ENCODE results near the gene NPAS2. TPM values are rescaled to one million over a fixed set of nuclear protein-coding genes. Genes with fewer than 3 reads are reported as not detected.

NPAS2 gene
- total and polyA plus RNA-seq, 2 donors (not counting 3 experiments of a cell fraction or from before 2014, with no cell fraction given), result 29.0 to 53.9 TPM

DNA sequence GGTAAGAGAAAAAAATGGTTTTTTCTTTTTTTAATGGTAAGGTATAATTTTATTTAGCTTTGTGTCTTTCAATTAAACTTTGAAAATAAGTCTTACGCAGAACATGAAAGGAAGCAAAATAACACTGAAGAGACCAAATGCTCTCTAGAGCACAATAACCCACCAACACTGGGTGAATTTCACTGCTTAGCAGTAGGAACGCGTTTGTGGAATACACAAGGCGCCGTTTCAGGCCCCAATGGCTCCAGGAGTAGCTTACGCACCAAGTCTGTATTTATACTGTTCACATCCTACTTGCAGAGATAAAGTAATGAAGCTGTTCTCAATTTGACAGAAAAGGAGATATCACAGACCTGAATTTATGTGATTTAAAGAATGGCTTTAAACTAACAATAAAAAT, 205.6 kb downstream of the NPAS2 start:
- no peak overlapping the region for H3K4me3 ChIP-seq (replicated peaks in 1 of 3; ENCODE audit: insufficient read depth in 1 of 3, low read depth in 1 of 3, low read length in 3 of 3)
- H3K9me1 ChIP-seq (replicated peaks; ENCODE audit: control insufficient read depth, extremely low read depth, insufficient read depth, low read length), result no peaks in the 10 kb centered on the region
- no peak for DNase-seq (ENCODE audit: low read depth, low spot score)
- no peaks in the 10 kb centered on the region for H4K20me1 ChIP-seq (replicated peaks; ENCODE audit: control insufficient read depth, extremely low read depth, insufficient read depth, low read length)
- POLR2A ChIA-PET, result no interaction called here
- intact Hi-C loops (cut with micrococcal nuclease) (no loop called here), dilution Hi-C loops (cut with MboI; ENCODE audit: extremely low pct_ligation_motif_present, low sequenced_read_pairs) (loop anchor here (25.0 kb wide), 1 partner anchor 187 kb away; no protein-coding TSS in a partner anchor)
- no peaks in the 10 kb centered on the region for H3K27me3 ChIP-seq (ENCODE audit: control insufficient read depth in 2 of 2, insufficient read depth in 2 of 2, low read length in 2 of 2)
- TF ChIP-seq, protein P1, sequence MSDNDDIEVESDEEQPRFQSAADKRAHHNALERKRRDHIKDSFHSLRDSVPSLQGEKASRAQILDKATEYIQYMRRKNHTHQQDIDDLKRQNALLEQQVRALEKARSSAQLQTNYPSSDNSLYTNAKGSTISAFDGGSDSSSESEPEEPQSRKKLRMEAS (IDR thresholded peaks at IDR 0.05; ENCODE audit: insufficient read depth, insufficient read length), result no peak
- TF ChIP-seq JUN (IDR thresholded peaks at IDR 0.05; ENCODE audit: borderline replicate concordance, insufficient read depth, insufficient read length, low read depth) (no peak), POLR2AphosphoS5 (IDR thresholded peaks at IDR 0.05; ENCODE audit: insufficient read depth, low read depth, low read length) (no peak), MYC (IDR thresholded peaks at IDR 0.05; ENCODE audit: low read depth, low read length) (no peak), FOS (IDR thresholded peaks at IDR 0.05; ENCODE audit: borderline replicate concordance, insufficient read depth, low read length) (no peak), POLR2A (IDR thresholded peaks at IDR 0.05; ENCODE audit: low read depth, low read length) (no peak), EZH2 (IDR thresholded peaks at IDR 0.05; ENCODE audit: borderline replicate concordance, low read depth, low read length, severe bottlenecking) (no peak), GATA2 (IDR thresholded peaks at IDR 0.05; ENCODE audit: insufficient read depth, insufficient read length, low read depth, low read length) (no peak)
- TF ChIP-seq, protein P2, sequence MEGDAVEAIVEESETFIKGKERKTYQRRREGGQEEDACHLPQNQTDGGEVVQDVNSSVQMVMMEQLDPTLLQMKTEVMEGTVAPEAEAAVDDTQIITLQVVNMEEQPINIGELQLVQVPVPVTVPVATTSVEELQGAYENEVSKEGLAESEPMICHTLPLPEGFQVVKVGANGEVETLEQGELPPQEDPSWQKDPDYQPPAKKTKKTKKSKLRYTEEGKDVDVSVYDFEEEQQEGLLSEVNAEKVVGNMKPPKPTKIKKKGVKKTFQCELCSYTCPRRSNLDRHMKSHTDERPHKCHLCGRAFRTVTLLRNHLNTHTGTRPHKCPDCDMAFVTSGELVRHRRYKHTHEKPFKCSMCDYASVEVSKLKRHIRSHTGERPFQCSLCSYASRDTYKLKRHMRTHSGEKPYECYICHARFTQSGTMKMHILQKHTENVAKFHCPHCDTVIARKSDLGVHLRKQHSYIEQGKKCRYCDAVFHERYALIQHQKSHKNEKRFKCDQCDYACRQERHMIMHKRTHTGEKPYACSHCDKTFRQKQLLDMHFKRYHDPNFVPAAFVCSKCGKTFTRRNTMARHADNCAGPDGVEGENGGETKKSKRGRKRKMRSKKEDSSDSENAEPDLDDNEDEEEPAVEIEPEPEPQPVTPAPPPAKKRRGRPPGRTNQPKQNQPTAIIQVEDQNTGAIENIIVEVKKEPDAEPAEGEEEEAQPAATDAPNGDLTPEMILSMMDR (IDR thresholded peaks at IDR 0.05; ENCODE audit: extremely low read depth in 1 of 2, insufficient read depth in 1 of 2, low read depth in 1 of 2, low read length in 2 of 2), result no peak
- no peak overlapping the region for H3K9ac ChIP-seq (replicated peaks; ENCODE audit: extremely low read depth, insufficient read depth, low read length)
- H3K4me1 ChIP-seq (ENCODE audit: control insufficient read depth, extremely low read depth, insufficient read depth, low read length), result no peaks in the 10 kb centered on the region
- H3K79me2 ChIP-seq (ENCODE audit: control insufficient read depth, insufficient read depth, low read length), result no peaks in the 10 kb centered on the region
- FAIRE-seq, result no peak
- H3K36me3 ChIP-seq (ENCODE audit: control insufficient read depth in 2 of 2, extremely low read depth in 1 of 2, insufficient read depth in 2 of 2, low read length in 2 of 2), result peaks cover 15 to 20% of the 10 kb centered on the region in 2 experiments
- BruUV-seq (replicated peaks), result no TSS peak
- H3K9me3 ChIP-seq (replicated peaks; ENCODE audit: control insufficient read depth, insufficient read depth, low read length), result no peaks in the 10 kb centered on the region
- H3K4me2 ChIP-seq (ENCODE audit: insufficient read depth, low read length), result no peak overlapping the region
- no peak overlapping the region for H2AFZ ChIP-seq (ENCODE audit: low read depth, low read length)
- H3K27ac ChIP-seq (ENCODE audit: insufficient read depth, low read depth, low read length), result no peak overlapping the region
- CTCF ChIA-PET, result interaction anchor here (0.9 to 1.8 kb wide), 5 partner anchors 11 to 295 kb away, joined by 3 to 9 read pairs (median 4); no protein-coding TSS in a partner anchor
